Ascending aorta (tissue), 2 donors: Measurements from ENCODE around the gene SH3BGRL2. TPM values are rescaled to one million over a fixed set of nuclear protein-coding genes. Genes with fewer than 3 reads are reported as not detected.
"Not testable (repeated sequence)": the region's sequence is repeated elsewhere in the genome, so short reads cannot be mapped to it uniquely, and the experiment has no call there.

Experiments used
- DNase-seq, 2 donors: peaks; one replicate each; pipeline ENCODE4 v3.0.0-alpha.2; 2019; ENCODE audit warnings: low spot score in 2 of 2
- H3K27ac ChIP-seq, 2 donors: fragments of 200-600 bp; sonication (generic); one replicate each; pipeline ENCODE4 v1.5.1; 2016 to 2017; ENCODE audit warnings: mild to moderate bottlenecking in 1 of 2
- H3K27me3 ChIP-seq: fragments of 200-600 bp; sonication (generic); one replicate; pipeline ENCODE4 v1.5.1; 2017
- H3K36me3 ChIP-seq, 2 donors: fragments of 200-600 bp; sonication (generic); one replicate each; pipeline ENCODE4 v1.5.1; 2016
- H3K4me1 ChIP-seq, 2 donors: fragments of 200-600 bp; sonication (generic); one replicate each; pipeline ENCODE4 v1.5.1; 2016 to 2017; ENCODE audit warnings: mild to moderate bottlenecking in 1 of 2
- H3K4me3 ChIP-seq, 2 donors: fragments of 200-600 bp; sonication (generic); one replicate each; pipeline ENCODE4 v1.5.1; 2016 to 2017; ENCODE audit warnings: mild to moderate bottlenecking in 1 of 2
- H3K9me3 ChIP-seq, 2 donors: fragments of 200-600 bp; sonication (generic); one replicate each; pipeline ENCODE4 v1.5.1; 2016
- intact Hi-C: fragments of 100-400 bp; cut with DNase I; formaldehyde crosslinking; loops from one replicate; pipeline ENCODE4 v1.15.1; 2023
- total RNA-seq: library from RNA; depleted of rRNA; stranded (reverse); fragments of >200 nt; gene quantifications from one replicate; pipeline ENCODE4 v1.1.0, GENCODE V29; 2016
- TF ChIP-seq, protein P1 (sequence below), 3 experiments: fragments of 200-600 bp in 2 of 3; fragments of 450-650 bp in 1 of 3; sonication (generic) in 2 of 3; IDR thresholded peaks; one replicate each; pipeline ENCODE4 v1.5.1; 2016 to 2019; ENCODE audit warnings: antibody characterized with exemption in 3 of 3, mild to moderate bottlenecking in 1 of 3, moderate library complexity in 1 of 3

SH3BGRL2 gene
- total RNA-seq, 1 donor from 2014 or later, result 73.0 TPM

DNA sequence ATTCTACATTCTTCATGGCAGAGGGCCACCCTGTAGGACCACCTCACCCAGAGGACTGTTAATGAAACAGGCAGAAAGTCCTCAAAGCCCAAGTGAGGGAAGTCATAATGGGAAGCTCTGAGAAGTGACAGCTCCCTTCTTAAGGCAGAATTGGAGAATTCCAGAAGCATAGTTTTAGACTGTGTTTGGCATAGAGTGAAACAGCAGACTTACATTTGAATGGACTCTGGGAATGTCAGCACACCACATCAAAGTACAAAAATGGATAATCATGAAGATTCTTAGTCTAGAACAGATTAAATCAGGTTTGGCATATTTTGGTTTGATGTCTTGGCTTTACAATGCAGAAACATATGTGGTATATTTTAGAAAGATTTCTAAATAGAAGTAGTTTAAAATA, 17.9 kb downstream of the SH3BGRL2 start:
- TF ChIP-seq, protein P1, sequence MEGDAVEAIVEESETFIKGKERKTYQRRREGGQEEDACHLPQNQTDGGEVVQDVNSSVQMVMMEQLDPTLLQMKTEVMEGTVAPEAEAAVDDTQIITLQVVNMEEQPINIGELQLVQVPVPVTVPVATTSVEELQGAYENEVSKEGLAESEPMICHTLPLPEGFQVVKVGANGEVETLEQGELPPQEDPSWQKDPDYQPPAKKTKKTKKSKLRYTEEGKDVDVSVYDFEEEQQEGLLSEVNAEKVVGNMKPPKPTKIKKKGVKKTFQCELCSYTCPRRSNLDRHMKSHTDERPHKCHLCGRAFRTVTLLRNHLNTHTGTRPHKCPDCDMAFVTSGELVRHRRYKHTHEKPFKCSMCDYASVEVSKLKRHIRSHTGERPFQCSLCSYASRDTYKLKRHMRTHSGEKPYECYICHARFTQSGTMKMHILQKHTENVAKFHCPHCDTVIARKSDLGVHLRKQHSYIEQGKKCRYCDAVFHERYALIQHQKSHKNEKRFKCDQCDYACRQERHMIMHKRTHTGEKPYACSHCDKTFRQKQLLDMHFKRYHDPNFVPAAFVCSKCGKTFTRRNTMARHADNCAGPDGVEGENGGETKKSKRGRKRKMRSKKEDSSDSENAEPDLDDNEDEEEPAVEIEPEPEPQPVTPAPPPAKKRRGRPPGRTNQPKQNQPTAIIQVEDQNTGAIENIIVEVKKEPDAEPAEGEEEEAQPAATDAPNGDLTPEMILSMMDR (IDR thresholded peaks at IDR 0.05), result no peak
- Histone ChIP-seq H3K4me1 (no peaks in the 10 kb centered on the region), H3K9me3 (no peaks in the 10 kb centered on the region), H3K27me3 (no peaks in the 10 kb centered on the region), H3K27ac (no peak overlapping the region), H3K4me3 (no peak overlapping the region), H3K36me3 (no peaks in the 10 kb centered on the region)
- intact Hi-C loops, result no loop called here
- DNase-seq, result no peak

DNA sequence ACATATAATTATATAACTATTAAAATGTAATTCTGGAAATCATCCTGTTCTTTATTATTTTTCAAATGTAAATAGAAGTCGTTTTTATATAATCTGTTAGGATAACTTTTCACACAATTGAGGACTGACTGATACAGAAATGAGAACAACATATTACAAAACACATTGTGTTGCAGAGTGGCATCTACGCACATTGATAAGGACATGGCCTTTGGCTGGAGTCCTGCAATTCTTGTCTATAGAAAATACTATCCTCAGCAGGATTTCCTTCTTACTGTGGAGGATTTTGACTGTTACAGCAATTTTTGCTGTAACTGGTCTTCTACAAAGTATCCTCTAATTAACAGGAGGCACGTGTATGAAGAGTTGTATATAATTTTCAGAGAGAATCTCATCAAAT, 19.8 kb downstream of the SH3BGRL2 start:
- H3K27ac ChIP-seq, result no peak overlapping the region
- H3K9me3 ChIP-seq, result no peaks in the 10 kb centered on the region
- H3K4me3 ChIP-seq, result no peak overlapping the region

DNA sequence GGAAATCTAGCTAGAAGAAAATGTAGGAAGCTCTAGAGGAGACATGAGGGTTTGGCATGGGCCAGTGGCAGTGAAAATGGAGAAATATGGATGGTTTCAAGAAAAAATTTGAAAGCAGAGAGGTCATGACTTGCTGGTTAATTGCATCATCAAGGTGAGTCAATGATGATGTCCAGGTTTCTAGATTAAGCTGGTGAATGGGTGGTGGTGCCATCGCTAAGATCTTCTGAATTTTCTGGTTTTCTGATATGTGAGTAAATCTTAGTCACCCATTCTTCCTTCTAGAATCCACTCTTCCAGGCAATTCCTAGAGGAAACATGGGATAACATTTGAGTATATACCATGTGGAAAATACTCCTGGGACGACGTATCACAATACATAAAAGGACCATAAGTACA, 25.0 kb downstream of the SH3BGRL2 start:
- H3K27me3 ChIP-seq, result no peaks in the 10 kb centered on the region
- no peaks in the 10 kb centered on the region for H3K9me3 ChIP-seq
- intact Hi-C loops, result no loop called here
- no peaks in the 10 kb centered on the region for H3K36me3 ChIP-seq
- H3K4me1 ChIP-seq, result no peaks in the 10 kb centered on the region
- no peak for DNase-seq
- H3K4me3 ChIP-seq, result no peak overlapping the region
- no peak overlapping the region for H3K27ac ChIP-seq
- TF ChIP-seq, protein P1 (IDR thresholded peaks at IDR 0.05), result no peak

More for the DNA sequence above, 19.8 kb downstream of the SH3BGRL2 start:
- Histone ChIP-seq H3K4me1 (no peaks in the 10 kb centered on the region), H3K36me3 (no peaks in the 10 kb centered on the region), H3K27me3 (no peaks in the 10 kb centered on the region)
- intact Hi-C loops, result no loop called here
- DNase-seq, result no peak
- TF ChIP-seq, protein P1 (IDR thresholded peaks at IDR 0.05), result no peak

DNA sequence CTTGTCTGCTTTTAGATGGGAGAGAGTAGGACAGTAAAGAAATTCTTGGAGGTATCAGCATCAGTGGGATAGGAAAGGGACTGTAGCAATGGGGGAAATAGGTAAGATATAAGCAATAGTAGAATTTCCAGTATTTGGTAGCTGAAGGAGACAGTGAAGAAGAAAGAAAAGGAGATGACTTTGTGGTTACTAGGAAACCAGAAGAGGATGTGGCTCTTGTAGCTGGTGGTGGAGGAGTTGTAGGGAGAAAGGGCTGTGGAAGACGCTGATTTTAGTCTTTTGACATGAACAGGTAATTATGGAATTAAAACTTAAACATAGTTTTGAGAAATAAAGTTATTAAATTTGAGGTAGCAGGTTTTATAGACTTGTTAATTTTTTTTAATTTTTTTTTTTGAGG, 26.1 kb downstream of the SH3BGRL2 start:
- intact Hi-C loops, result no loop called here
- TF ChIP-seq, protein P1 (IDR thresholded peaks at IDR 0.05), result no peak

DNA sequence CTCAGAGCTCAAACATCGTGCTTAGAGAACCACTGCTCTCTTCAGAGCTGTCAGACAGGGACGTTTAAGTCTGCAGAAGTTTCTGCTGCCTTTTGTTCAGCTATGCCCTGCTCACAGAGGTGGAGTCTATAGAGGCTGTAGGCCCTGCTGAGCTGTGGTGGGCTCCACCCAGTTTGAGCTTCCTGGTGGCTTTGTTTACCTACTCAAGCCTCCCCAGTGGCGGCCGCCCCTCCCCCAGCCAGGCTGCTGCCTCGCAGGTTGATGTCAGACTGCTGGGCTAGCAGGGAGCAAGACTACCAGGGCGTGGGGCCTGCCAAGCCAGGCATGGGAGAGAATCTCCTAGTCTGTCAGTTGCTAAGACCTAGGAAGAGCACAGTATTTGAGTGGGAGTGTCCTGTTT, 32.5 kb downstream of the SH3BGRL2 start:
- DNase-seq, H3K36me3 ChIP-seq, H3K4me1 ChIP-seq, H3K9me3 ChIP-seq, H3K27ac ChIP-seq, H3K27me3 ChIP-seq, intact Hi-C loops, H3K4me3 ChIP-seq: not testable (repeated sequence)

More for the DNA sequence above, 26.1 kb downstream of the SH3BGRL2 start:
- Histone ChIP-seq H3K4me1 (no peaks in the 10 kb centered on the region), H3K27me3 (no peaks in the 10 kb centered on the region), H3K4me3 (no peak overlapping the region), H3K9me3 (no peaks in the 10 kb centered on the region), H3K36me3 (no peaks in the 10 kb centered on the region), H3K27ac (no peak overlapping the region)
- DNase-seq, result no peak

DNA sequence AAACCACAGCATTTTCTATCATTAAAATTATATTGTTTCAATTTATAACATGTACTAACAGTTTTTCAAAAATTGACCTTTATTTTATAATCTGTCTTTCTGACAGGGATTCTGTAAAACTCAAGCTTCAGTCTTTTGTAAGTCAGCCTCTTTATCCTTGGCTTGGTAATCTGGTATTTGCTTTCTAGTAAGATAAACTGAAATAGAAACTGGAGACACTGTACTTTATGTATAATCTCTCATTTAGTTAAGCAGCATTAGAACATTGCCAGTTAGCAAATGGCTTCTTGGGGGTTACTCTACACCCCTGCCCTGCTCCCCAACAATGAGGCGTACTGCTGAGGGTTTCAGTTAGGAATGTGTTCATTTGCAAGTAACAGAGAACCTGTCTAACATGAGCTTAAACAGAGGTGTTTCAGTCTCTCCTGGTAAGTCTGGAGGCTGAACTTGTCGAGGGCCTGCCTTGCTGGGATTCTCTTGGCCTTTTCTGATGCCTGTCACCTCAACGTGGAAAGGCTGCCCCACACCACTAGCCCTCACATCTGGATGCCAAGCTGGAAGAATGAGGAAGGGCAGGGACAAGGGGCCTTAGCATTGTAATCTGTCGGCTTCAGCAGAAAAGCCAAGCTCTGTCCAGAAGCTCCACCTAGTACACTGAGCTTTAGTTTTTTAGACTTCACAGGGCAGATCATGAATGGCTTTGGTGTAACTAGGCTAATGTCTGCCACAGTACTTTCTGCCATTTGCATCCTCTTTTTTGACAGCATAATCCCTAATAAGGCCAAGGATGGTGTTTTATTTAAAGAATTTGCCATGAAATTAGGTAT, 34.8 kb downstream of the SH3BGRL2 start:
- TF ChIP-seq, protein P1 (IDR thresholded peaks at IDR 0.05), result no peak
- Histone ChIP-seq H3K27me3 (no peaks in the 10 kb centered on the region), H3K4me1 (no peaks in the 10 kb centered on the region), H3K36me3 (no peaks in the 10 kb centered on the region), H3K27ac (no peak overlapping the region), H3K9me3 (no peaks in the 10 kb centered on the region), H3K4me3 (no peak overlapping the region)
- intact Hi-C loops, result no loop called here
- no peak for DNase-seq
